ENCODE measurements around the gene MTA2.
"Not testable (repeated sequence)": the region's sequence is repeated elsewhere in the genome, so short reads cannot be mapped to it uniquely, and the experiment has no call there.

MTA2 gene

DNA sequence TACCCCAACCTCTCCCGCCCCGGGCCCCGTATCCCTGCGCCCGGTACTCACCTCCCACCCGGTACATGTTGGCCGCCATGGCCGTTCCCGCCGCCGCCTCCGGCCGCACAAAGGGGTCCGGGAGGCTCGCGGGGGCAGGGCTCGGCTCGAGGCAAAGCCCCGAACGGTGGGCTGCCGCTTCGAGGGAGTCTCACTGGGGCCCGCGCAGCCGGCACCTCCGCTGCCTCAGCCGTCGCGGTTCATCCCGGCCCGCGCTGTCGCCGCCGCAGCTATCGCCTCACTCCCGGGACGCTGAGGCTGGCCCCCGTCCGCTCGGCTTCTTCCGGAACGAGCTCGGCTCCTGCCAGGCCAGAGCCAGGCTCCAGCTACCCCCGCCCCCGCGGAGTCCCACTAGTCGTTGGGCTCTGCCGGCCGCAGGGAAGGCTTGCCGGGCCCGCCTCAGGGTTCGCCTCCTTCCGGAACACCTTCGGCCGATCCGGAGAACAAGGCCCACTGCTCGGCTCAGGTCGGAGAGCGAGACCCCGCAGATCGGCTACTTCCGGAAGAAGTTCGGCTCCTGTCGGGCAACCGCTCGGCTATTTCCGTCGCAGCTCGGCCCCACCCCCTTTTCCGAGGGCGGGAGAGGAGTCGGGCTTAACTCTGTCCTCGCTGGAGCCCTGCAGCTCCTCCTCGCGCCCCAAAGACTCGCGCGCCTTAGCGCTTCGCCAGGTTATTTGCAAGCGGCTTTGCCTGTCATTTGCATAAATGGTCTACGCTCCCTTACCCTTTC, at the start of gene MTA2:
Gene MTA2, minus strand, starts transcription at position 494 of the 769 bp plus-strand sequence. Its CDS starts 415 bp downstream, at position 79.
- DNase-seq (ENCODE audit: low read depth), result peak; percentile 92

GRCh38 chr11:62650283-62650682, 48.6 kb upstream of the MTA2 start:
- DNase-seq (ENCODE audit: low read depth), result not testable (repeated sequence)

GRCh38 chr11:62649486-62649885, 47.8 kb upstream of the MTA2 start:
- no peak for DNase-seq (ENCODE audit: low read depth)

GRCh38 chr11:62648967-62649364, 47.3 kb upstream of the MTA2 start:
- DNase-seq (ENCODE audit: low read depth), result no peak

GRCh38 chr11:62648185-62648966, 46.7 kb upstream of the MTA2 start:
- no peak for DNase-seq (ENCODE audit: low read depth)

DNA sequence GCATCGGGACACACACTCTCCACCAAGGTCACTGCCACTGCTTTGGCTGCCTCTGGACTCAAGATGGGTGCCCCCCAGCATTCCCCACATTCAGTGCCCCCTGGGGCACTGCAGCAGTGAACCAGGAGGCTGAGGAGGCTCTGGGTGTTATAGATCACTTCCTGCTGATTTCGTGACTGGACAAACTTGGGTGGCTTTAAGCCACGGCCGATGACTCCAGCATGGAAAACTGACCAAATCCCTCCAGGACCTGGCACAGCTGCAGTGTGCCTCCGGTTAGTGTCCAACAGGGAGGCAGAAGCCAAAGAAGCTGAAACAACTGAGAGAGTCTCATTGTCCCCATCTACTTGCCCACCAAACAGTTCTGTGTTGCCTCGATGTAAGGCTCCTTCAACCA, 45.9 kb upstream of the MTA2 start:
- DNase-seq (ENCODE audit: low read depth), result no peak

DNA sequence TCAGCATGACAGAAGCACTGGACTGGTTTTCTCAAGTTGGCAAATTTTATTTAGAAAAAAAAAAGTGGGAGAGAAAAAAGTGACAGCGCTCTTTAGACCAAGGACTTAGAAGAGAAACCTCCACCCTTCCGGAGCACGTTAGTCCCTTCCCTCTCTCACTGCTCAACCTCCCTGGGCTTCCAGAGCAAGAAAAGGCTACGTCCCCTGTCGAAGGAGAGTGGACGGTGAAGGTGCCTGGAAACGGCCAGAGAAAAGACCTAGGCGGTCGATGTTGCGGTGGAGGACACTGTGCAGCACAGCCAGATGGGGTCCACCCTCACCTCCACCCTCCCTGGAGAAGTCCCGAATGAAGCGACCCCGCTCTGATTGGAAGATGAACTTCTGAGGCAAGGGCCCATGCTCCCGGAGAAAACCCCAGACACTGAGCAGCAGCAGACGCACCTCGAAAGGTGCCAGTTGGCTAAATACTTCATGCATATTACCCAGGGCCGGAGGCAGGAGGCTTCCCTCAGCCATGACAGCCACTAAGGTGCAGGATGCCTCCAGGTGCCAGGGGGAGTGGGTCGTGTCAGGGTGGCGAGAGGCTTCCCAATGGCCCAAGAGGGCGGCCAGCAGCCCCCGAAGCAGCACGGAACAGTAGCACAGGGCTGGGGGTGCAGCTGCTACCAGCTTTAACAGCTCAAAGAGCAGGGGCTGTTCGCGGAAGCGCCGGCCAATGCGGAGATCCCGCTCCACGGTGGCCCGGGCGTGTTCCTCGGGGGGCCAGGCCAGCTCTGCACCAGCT, 45.4 kb upstream of the MTA2 start:
- no peak for DNase-seq (ENCODE audit: low read depth)

DNA sequence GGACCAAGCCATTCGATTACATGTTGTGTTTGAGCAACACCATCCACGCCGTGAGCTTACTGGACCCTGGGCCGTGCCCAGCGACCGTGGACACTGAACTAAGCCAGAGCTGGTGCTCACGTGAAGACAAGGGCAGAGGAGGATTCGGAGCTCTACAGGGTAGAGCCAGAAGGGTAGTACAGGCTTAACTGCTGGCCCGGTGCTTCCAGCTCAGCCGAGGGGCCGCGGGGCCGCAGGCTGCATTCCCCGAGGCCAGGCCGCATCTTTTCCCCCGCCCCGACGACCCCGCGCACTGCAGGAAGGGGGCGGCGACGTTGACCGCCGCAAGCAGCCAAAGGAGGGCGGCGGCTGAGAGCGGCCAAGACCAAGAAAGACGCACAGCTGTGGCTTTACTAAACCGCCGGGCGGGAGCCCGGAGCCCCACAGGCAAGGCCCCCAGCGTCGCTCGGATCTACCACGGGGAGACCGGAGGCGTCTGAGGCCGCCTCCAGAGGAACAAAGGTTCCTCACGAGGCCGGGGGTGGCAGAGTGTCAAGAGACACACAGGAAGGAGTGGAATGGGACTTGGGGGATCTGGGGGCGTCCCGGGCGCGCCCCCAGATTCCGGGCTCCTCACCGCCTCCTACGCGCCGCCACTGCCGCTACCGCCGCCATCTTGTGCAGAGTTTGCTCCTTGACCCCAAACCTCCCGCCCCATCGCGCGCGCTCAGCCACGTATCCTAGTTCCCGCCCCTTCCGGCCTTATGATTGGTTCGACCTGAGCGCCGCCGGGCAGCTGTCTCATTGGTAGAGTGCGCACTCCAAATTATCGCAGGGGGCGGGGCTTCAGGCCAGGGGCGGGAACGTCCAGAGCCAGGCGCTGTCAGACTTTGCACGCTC, 44.5 kb upstream of the MTA2 start, which contains the start of gene GANAB:
Gene GANAB, minus strand, starts transcription at position 668 of the 879 bp plus-strand sequence. Its CDS starts 14 bp downstream, at position 654.
- DNase-seq (ENCODE audit: low read depth), result peak; percentile 86

GRCh38 chr11:62645671-62645945, 43.9 kb upstream of the MTA2 start:
- no peak for DNase-seq (ENCODE audit: low read depth)

GRCh38 chr11:62644220-62644619, 42.6 kb upstream of the MTA2 start:
- DNase-seq (ENCODE audit: low read depth), result no peak

DNA sequence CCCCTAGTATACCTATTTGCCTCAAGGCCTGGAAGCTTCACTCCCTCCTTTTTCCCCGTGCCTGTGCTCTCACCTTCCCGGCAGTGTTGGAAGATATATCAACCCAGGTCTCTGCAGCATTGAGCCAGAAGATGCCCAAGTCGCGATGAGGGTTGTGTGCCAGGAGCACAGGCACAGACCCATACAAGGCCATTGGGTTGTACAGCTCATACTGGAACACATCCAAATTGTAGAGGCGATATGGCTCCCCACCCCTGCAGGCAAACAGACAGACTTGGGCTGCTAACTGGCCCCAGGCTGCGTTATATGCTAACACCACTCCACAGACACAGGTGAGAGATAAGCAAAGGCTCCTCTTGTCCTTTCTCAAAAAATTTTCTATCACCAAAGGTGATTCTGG, 30.8 kb upstream of the MTA2 start:
- DNase-seq (ENCODE audit: low read depth), result no peak

- no peak for DNase-seq (ENCODE audit: low read depth)
Observed at GRCh38 chr11:62627713-62628112, 26.0 kb upstream of the MTA2 start.

GRCh38 chr11:62622476-62623089, 20.9 kb upstream of the MTA2 start:
- no peak for DNase-seq (ENCODE audit: low read depth)

- peak; percentile 95 for DNase-seq (ENCODE audit: low read depth)
Observed at GRCh38 chr11:62621567-62622470, 20.2 kb upstream of the MTA2 start, which contains the start of gene B3GAT3. Gene B3GAT3, minus strand, starts transcription at chr11:62621986. Its CDS starts 39 bp downstream, at chr11:62621947.

DNA sequence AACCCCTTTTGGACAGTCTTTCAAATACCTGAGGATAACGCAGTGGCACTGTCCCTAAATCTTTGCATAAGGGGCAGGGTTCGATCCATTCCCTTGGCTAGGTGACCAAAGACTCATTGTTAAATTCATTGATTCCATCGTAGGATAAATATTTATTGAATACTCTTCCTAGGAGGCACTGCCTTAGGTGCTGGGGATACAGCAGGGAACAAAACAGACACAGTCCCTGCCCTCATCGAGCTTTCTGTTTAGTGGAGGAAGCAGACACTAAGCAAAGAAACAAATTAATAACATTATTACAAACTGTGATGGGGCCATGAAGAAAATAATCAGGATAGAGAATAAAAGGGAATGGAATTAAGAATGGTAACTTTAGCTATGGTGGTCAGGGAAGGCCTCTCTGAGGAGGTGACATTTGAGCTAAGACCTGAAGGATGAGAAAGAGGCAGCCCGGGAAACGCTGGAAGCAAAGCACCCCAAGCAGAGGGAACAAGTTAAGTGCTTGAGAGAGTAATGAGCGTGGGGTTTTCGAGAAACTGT, 19.4 kb upstream of the MTA2 start:
- DNase-seq (ENCODE audit: low read depth), result no peak

DNA sequence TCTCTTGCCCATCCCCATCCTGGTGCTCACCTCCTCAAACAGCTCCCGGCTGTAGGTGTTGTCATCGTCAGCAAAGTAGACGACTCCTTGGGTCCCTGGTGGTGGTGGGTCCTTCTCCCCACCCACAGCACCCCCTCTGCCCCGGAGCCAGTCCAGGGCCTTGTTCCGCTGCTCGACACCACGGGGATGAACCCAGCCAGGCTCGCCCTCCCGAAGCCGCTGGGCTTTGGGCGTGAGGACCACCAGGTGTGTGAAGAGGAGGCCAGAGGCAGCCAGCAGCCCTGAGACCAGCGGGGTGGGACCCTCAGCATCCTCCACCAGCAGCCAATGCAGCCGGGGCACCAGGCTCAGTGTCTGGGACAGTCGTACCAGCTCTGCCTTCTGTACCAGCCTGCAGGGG, 15.3 kb upstream of the MTA2 start:
- not testable (repeated sequence) for DNase-seq (ENCODE audit: low read depth)

DNA sequence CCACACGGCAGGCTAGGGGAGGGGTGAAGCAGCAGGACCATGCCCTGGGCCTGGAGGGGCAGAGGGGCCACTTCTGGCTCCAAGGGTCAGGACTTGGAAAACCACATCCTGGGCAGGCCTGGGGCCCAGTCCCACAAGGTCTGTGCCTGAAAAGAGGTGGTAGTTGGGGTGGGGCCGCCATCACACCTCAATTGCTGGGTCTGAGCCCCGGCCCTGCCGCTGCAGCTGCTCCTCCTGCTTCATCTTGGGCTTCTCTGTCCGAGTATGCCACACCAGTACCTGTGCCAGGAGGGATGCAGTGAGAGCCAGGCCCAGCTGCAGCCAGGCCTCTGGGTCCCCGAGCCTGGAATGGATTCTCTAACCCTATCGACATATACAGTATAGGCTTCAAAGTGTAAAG, 13.9 kb upstream of the MTA2 start:
- no peak for DNase-seq (ENCODE audit: low read depth)

DNA sequence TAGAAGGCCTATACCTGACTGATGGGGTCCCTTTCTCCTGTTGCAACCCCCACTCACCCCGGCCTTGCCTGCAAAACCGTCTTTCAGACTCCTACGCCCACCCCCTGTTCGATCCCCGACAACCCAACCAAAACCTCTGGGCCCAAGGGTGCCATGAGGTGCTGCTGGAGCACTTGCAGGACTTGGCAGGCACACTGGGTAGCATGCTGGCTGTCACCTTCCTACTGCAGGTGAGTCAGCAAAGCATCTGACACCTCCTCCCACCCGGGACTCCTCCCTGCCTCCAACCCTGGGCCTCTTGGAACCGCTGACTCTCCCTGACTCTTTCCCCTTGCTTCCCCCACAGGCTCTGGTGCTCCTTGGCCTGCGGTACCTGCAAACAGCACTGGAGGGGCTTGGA, 12.6 kb upstream of the MTA2 start:
- no peak for DNase-seq (ENCODE audit: low read depth)

DNA sequence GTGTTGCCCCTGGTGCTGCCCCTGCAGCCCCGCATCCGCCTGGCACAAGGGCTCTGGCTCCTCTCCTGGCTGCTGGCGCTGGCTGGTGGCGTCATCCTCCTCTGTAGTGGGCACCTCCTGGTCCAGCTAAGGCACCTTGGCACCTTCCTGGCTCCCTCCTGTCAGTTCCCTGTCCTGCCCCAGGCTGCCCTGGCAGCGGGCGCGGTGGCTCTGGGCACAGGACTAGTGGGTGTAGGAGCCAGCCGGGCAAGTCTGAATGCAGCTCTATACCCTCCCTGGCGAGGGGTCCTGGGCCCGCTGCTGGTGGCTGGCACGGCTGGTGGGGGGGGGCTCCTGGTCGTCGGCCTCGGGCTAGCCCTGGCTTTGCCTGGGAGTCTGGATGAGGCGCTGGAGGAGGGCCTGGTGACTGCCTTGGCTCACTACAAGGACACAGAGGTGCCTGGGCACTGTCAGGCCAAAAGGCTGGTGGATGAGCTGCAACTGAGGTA, 11.7 kb upstream of the MTA2 start:
- DNase-seq (ENCODE audit: low read depth), result no peak

Measured in HS-5 (cell line).